ENCODE measurements around the gene TECR.
"Not testable (repeated sequence)": the region's sequence is repeated elsewhere in the genome, so short reads cannot be mapped to it uniquely, and the experiment has no call there.

TECR gene

DNA sequence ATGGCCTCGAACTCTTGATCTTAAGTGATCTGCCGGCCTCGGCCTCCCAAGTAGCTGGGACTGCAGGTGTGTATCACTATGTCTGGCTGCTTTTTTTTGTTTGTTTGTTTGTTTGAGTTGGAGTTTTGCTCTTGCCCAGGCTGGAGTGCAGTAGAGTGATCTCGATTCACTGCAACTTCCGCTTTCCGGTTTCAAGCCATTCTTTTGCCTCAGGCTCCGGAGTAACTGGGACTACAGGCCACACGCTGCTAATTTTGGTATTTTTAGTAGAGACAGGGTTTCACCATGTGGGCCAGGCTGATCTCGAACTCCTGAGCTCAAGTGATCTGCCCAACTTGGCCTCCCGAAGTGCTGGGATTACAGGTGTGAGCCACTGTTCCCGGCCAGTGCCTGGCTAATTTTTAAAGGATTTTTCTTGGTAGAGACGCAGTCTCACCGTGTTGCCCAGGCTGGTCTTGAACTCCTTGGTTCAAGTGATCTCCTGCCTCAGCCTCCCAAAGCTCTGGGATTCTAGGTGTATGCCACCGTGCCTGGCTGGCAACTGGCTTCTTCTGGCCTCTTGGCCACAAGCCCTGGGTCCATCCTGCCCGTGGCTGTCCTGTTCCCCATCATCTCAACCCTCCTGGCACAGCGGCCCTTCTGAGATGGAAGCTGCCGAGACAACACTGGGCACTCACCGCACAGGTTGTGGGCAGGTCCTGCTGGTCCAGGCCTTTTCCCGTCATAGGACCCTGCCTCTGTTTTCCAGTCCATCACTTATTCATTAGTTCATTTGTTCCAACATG, 11.5 kb downstream of the TECR start:
- H3K4me3 ChIP-seq (ENCODE audit: low read depth, low read length): no peak overlapping the region
- DNase-seq: no peak
- no peak overlapping the region for H3K27ac ChIP-seq
- TF ChIP-seq, protein P1, sequence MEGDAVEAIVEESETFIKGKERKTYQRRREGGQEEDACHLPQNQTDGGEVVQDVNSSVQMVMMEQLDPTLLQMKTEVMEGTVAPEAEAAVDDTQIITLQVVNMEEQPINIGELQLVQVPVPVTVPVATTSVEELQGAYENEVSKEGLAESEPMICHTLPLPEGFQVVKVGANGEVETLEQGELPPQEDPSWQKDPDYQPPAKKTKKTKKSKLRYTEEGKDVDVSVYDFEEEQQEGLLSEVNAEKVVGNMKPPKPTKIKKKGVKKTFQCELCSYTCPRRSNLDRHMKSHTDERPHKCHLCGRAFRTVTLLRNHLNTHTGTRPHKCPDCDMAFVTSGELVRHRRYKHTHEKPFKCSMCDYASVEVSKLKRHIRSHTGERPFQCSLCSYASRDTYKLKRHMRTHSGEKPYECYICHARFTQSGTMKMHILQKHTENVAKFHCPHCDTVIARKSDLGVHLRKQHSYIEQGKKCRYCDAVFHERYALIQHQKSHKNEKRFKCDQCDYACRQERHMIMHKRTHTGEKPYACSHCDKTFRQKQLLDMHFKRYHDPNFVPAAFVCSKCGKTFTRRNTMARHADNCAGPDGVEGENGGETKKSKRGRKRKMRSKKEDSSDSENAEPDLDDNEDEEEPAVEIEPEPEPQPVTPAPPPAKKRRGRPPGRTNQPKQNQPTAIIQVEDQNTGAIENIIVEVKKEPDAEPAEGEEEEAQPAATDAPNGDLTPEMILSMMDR (IDR thresholded peaks at IDR 0.05; ENCODE audit: low read depth, low read length, missing control alignments): no peak
- no peaks in the 10 kb centered on the region for H3K36me3 ChIP-seq (replicated peaks)
- no peaks in the 10 kb centered on the region for H3K27me3 ChIP-seq (replicated peaks)
- in situ Hi-C loops (cut with HindIII; ENCODE audit: low pct_ligation_motif_present, low sequenced_read_pairs): no loop called here

DNA sequence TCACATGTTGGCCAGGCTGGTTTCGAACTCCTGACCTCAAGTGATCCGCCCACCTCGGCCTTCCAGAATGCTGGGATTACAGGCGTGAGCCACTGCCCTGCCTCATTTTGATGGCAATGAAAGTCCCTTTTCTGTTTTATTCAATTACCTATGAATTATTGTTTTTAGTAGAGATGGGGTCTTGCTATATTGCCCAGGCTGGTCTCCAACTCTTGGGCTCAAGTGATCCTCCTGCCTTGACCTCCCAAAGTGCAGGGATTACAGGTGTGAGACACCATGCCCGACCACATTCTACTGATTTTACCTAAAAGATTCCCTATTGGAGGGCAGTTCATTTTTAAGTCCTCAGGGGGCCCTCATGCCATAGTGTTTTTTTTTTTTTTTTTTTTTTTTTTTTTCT, 12.6 kb downstream of the TECR start:
- H3K27ac ChIP-seq; H3K4me3 ChIP-seq (ENCODE audit: low read depth, low read length); DNase-seq; H3K27me3 ChIP-seq (replicated peaks); in situ Hi-C loops (cut with HindIII; ENCODE audit: low pct_ligation_motif_present, low sequenced_read_pairs); H3K36me3 ChIP-seq (replicated peaks): not testable (repeated sequence)

DNA sequence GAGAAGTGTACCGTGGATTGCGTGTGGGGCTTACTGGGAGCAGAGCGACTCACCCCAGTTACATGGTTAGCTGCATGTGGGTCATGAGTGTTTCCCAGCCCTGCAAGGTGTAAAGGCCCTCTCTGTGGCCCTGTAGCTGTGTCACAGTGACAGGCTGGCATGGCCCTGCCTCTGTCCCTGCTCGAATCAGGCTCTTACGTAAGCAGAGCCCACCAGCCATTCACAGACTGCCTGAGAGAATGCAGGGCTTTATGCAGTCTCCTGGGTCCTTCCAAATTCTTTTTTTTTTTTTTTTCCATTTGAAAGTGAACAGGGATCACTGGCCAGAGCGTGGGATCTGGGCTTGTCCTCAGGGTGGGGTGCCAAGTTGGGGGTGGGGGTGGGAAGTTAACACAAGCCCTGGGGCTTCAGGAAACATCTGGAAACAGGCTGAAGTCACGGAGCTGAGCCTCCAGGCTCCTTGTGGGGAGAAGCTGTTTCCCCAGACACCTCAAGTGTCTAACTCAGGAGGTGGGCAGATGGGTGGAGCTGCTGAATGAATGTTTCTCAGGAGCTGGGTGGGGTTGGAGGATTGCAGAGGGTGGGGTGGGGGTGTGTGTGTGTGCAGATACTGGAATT, 13.4 kb downstream of the TECR start:
- Histone ChIP-seq H3K27me3 (replicated peaks) (no peaks in the 10 kb centered on the region), H3K4me3 (ENCODE audit: low read depth, low read length) (no peak overlapping the region), H3K36me3 (replicated peaks) (no peaks in the 10 kb centered on the region), H3K27ac (no peak overlapping the region)
- TF ChIP-seq, protein P1 (IDR thresholded peaks at IDR 0.05; ENCODE audit: low read depth, low read length, missing control alignments): no peak
- no peak for DNase-seq
- in situ Hi-C loops (cut with HindIII; ENCODE audit: low pct_ligation_motif_present, low sequenced_read_pairs): no loop called here

DNA sequence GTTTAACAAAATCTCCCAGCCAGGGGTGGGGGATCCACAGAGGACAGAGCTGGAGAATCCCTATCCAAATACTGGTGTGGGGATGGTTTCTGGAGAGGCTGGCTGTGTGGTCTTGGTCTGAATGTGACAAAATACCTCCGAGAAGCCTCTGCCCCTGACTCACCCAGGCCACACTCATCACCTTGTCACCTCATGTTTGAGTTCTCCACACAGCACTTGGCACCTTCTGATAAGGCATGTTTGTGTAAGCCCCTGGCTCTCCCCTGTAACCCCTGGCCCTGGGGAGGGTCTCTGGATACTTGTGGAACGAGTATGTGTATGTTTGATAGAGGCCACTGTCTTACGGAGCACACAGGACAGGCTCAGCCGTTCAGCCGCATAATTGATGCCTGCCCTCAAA, 14.7 kb downstream of the TECR start:
- DNase-seq: no peak
- H3K36me3 ChIP-seq (replicated peaks): no peaks in the 10 kb centered on the region
- no peak overlapping the region for H3K4me3 ChIP-seq (ENCODE audit: low read depth, low read length)
- TF ChIP-seq, protein P1 (IDR thresholded peaks at IDR 0.05; ENCODE audit: low read depth, low read length, missing control alignments): no peak
- no peak overlapping the region for H3K27ac ChIP-seq
- H3K27me3 ChIP-seq (replicated peaks): no peaks in the 10 kb centered on the region
- in situ Hi-C loops (cut with HindIII; ENCODE audit: low pct_ligation_motif_present, low sequenced_read_pairs): no loop called here

DNA sequence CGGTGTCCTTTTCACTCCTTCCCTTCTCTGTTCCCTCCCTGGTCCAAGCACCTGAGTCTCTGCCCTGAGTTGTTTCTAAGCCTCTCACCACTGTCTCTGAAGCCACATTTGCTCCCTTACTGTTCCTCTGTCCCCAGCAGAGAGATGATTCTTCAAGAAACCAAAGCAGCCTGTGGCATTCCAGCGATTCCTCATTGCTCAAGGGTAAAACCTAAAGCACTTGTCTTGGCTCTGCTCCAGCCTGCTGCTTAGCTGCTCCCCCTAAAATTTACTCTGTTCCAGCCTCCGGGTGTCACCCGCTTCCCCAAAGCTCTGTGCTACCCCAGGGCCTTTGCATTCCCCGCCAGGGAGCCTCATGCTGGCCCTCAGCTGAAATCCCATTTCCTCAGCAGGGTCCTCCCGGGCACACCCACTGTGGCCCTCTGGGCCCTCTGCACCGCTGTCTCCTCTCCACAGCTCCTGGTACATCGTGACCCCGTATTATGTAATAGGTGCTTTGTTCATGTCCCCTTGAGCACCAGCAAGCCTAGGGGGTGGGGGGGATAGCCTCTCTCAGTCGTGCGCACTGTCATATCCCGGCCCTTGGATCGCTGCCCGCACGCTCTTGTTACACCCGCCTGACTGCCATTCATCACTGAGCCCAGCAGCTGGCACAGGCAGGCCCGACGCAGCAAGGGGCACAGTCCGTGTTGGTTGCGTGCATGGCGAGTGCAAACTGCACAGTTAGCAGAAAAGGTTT, 15.8 kb downstream of the TECR start:
- in situ Hi-C loops (cut with HindIII; ENCODE audit: low pct_ligation_motif_present, low sequenced_read_pairs): no loop called here

DNA sequence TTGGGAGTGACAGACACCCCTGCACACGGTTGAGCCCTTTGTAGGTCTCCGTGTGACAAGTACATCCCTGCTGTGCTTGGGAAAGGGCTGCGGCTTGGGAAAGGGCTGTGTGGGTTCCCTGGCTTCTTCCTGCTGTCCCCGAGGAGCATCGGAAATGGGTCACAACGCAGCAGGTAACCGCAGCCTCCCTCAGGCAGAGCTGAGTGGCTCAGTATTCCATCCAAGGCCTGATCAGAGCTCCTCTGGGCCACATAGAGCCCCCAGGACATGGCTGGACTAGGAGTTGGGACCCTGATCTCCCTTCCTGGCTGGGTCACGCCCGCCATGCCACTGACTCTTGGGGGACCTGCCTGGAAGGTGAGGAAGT, 16.3 kb downstream of the TECR start:
- Histone ChIP-seq H3K4me3 (ENCODE audit: low read depth, low read length) (no peak overlapping the region), H3K27me3 (replicated peaks) (no peaks in the 10 kb centered on the region), H3K27ac (no peak overlapping the region), H3K36me3 (replicated peaks) (no peaks in the 10 kb centered on the region)
- TF ChIP-seq, protein P1 (IDR thresholded peaks at IDR 0.05; ENCODE audit: low read depth, low read length, missing control alignments): no peak
- in situ Hi-C loops (cut with HindIII; ENCODE audit: low pct_ligation_motif_present, low sequenced_read_pairs): no loop called here
- no peak for DNase-seq

More for the DNA sequence above, 15.8 kb downstream of the TECR start:
- DNase-seq: no peak
- no peak overlapping the region for H3K4me3 ChIP-seq (ENCODE audit: low read depth, low read length)
- H3K36me3 ChIP-seq (replicated peaks): no peaks in the 10 kb centered on the region
- TF ChIP-seq, protein P1 (IDR thresholded peaks at IDR 0.05; ENCODE audit: low read depth, low read length, missing control alignments): no peak
- H3K27me3 ChIP-seq (replicated peaks): no peaks in the 10 kb centered on the region
- H3K27ac ChIP-seq: no peak overlapping the region
